Neural cell (in vitro differentiated cells): ENCODE measurements around the gene ADARB2.

ENCODE experiments used
- CTCF ChIP-seq: fragments of 450-650 bp; IDR thresholded peaks from 2 replicates; pipeline ENCODE4 v1.5.1; 2014; ENCODE audit warnings: antibody characterized with exemption, mild to moderate bottlenecking, moderate library complexity; ENCODE audit not compliant: poor library complexity, severe bottlenecking
- POLR2AphosphoS5 ChIP-seq: IDR thresholded peaks from 2 replicates; pipeline ENCODE4 v1.6.1; 2012

GRCh38 chr10:1362589-1363445 lies 374.5 kb downstream of the ADARB2 start:
- TF ChIP-seq POLR2AphosphoS5 (no peak), CTCF (no peak)
